ENCODE data around the gene C2orf74.

C2orf74 gene

GRCh38 chr2:61172671-61173070, 10.7 kb downstream of the C2orf74 start:
- H3K27ac ChIP-seq (ENCODE audit: low read depth, low read length) = no peak overlapping the region
- no peaks in the 10 kb centered on the region for H3K36me3 ChIP-seq (ENCODE audit: insufficient read depth, low read length)
- no peaks in the 10 kb centered on the region for H3K9me3 ChIP-seq (ENCODE audit: insufficient read depth, low read depth, low read length)
- peaks cover 11% of the 10 kb centered on the region for H3K27me3 ChIP-seq (ENCODE audit: insufficient read depth, low read length)
- no peak overlapping the region for H3K4me3 ChIP-seq (ENCODE audit: low read length)
- 86% methylated on average over 1 of the region's 1 CpG for WGBS
- H3K9ac ChIP-seq (ENCODE audit: low read depth, low read length) = no peak overlapping the region
- no peaks in the 10 kb centered on the region; the same call in 1 of the 2 replicates for H3K4me1 ChIP-seq (ENCODE audit: insufficient read depth, low read length)

GRCh38 chr2:61173116-61173515, 11.1 kb downstream of the C2orf74 start:
- Histone ChIP-seq H3K27me3 (ENCODE audit: insufficient read depth, low read length) (peaks cover 11% of the 10 kb centered on the region), H3K4me3 (ENCODE audit: low read length) (no peak overlapping the region), H3K36me3 (ENCODE audit: insufficient read depth, low read length) (no peaks in the 10 kb centered on the region), H3K4me1 (ENCODE audit: insufficient read depth, low read length) (peaks cover 1% of the 10 kb centered on the region), H3K9ac (ENCODE audit: low read depth, low read length) (no peak overlapping the region), H3K27ac (ENCODE audit: low read depth, low read length) (no peak overlapping the region), H3K9me3 (ENCODE audit: insufficient read depth, low read depth, low read length) (no peaks in the 10 kb centered on the region)
- WGBS = 68% methylated on average over 4 of the region's 4 CpGs

DNA sequence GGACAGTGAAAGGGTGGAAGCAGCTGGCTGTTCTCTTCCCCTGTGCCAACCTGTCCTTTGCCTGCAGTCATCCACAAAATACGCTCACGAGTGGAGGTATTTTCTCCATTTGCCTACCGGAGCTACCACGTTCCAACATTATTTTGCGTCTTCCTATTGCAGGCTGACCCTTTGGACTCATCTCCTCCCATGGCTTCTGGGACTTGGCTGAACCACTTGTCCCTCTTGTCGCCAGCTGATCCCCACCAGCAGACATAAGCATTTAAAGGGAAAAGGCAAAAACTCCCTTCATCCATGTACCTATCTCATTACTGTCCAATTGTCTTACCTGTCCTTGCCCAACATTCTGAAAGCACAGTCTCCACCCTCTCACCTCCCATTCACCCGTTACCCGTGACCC, 13.0 kb downstream of the C2orf74 start:
- Histone ChIP-seq H3K27ac (ENCODE audit: low read depth, low read length) (no peak overlapping the region), H3K9me3 (ENCODE audit: insufficient read depth, low read depth, low read length) (no peaks in the 10 kb centered on the region), H3K4me1 (ENCODE audit: insufficient read depth, low read length) (peaks cover 15% of the 10 kb centered on the region), H3K36me3 (ENCODE audit: insufficient read depth, low read length) (peaks cover 9% of the 10 kb centered on the region), H3K4me3 (ENCODE audit: low read length) (no peak overlapping the region), H3K27me3 (ENCODE audit: insufficient read depth, low read length) (peaks cover 11% of the 10 kb centered on the region), H3K9ac (ENCODE audit: low read depth, low read length) (no peak overlapping the region)
- WGBS = 90% methylated on average over 8 of the region's 8 CpGs

DNA sequence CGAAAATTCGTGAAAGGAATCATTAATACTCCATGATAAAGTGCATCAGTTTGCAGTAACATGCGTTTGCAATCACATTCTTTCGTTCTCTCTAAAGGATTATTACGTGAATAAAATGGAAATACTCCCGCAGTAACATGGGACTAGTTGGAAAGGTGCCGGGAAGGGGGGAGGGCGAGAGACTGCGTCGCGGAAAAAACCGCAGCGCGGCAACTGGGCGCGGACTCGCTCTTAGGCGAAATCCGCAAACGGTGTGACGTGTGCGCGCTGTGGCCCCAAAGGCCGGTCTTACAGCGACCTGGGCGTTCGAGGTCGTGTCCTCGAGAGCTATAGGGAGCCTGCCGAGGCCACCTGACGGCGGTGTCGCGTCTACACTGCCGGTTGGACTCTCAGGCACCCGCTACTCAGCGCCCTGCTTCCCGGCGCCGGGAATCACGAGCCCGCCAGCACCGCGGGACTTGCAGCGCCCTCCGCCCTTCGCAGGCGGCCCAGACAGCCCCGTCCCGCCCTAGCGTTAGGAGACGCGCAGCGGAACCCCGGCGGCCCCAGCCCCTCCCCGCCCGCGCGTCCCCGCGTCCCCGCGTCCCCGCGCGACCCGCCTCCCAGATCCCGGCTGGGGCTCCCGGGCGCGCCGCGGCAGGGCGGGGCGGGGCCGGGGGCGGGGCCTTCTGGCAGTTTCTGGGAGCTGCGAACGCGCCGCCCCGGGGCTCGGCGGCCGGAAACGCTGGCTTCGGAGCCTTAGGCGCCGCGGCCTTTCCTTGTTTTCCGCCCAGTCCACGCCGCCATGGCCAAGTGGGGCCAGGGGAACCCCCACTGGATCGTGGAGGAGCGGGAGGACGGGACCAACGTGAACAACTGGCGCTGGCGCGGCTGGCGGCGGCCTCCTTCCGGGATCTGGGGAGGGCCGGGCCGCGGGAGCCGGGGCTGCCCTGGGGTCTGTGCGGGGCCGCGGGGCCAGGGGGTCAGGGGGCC, 15.1 kb downstream of the C2orf74 start:
- 2% methylated on average over 111 of the region's 111 CpGs for WGBS
- peaks cover 16% of the 10 kb centered on the region for H3K4me1 ChIP-seq (ENCODE audit: insufficient read depth, low read length)
- peak overlapping the region; percentile 76 for H3K4me3 ChIP-seq (ENCODE audit: low read length)
- peaks cover 29% of the 10 kb centered on the region for H3K36me3 ChIP-seq (ENCODE audit: insufficient read depth, low read length)
- no peaks in the 10 kb centered on the region for H3K9me3 ChIP-seq (ENCODE audit: insufficient read depth, low read depth, low read length)
- peaks cover 11% of the 10 kb centered on the region for H3K27me3 ChIP-seq (ENCODE audit: insufficient read depth, low read length)
- peak overlapping the region; percentile 93 for H3K9ac ChIP-seq (ENCODE audit: low read depth, low read length)
- H3K27ac ChIP-seq (ENCODE audit: low read depth, low read length) = peak overlapping the region; percentile 92

GRCh38 chr2:61177727-61178549, 15.9 kb downstream of the C2orf74 start:
- H3K4me3 ChIP-seq (ENCODE audit: low read length) = peak overlapping the region; percentile 76
- H3K36me3 ChIP-seq (ENCODE audit: insufficient read depth, low read length) = peaks cover 38% of the 10 kb centered on the region
- H3K27me3 ChIP-seq (ENCODE audit: insufficient read depth, low read length) = peaks cover 11% of the 10 kb centered on the region
- no peaks in the 10 kb centered on the region for H3K9me3 ChIP-seq (ENCODE audit: insufficient read depth, low read depth, low read length)
- H3K9ac ChIP-seq (ENCODE audit: low read depth, low read length) = peak overlapping the region; percentile 93
- H3K27ac ChIP-seq (ENCODE audit: low read depth, low read length) = peak overlapping the region; percentile 92
- H3K4me1 ChIP-seq (ENCODE audit: insufficient read depth, low read length) = peaks cover 16% of the 10 kb centered on the region
- 46% methylated on average over 40 of the region's 45 CpGs for WGBS

DNA sequence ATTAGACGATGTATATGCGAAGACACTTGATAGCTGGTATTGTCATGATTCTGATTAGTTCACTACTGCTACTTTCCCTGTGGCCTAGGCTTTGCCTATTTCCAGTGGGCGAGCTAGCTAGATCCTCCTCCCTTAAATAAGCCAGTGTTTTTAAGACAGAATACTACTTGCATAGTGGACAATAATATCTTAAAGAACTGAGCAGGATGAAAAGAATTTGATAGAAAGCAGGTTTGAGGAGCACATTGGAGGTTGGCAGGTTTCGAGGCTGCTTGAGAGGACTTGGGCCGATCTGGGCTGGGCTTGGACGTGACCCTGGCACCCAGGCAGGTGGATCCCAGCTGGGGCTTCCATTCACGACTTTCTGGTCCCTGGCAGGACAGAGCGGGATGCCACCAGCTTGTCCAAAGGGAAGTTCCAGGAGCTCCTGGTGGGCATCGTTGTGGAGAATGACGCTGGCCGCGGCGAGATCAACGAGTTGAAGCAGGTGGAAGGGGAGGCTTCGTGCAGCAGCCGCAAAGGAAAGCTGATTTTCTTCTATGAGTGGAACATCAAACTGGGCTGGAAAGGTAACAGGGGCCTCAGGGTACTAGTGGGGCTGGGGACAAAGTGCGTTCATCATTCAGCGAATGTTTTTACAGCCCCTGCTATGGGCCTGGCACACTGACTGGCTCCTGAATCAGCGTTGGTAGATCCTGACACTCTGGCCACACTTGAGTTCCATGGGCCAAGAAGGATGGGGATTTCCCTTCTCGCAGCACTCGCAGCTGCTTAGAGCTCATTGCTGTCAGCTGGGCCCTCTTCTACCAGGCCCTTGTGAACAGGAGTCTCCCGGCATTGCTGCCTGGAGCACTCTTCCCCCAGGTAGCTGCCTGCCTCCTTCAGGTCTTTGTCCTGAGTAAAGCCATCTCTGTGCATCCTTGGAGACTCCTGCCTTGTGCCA, 16.9 kb downstream of the C2orf74 start:
- Histone ChIP-seq H3K9ac (ENCODE audit: low read depth, low read length) (peak overlapping the region; percentile 93; the same call in 1 of the 2 replicates), H3K27ac (ENCODE audit: low read depth, low read length) (no peak overlapping the region), H3K27me3 (ENCODE audit: insufficient read depth, low read length) (peaks cover 11% of the 10 kb centered on the region), H3K36me3 (ENCODE audit: insufficient read depth, low read length) (peaks cover 47% of the 10 kb centered on the region), H3K4me3 (ENCODE audit: low read length) (peak overlapping the region; percentile 76), H3K9me3 (ENCODE audit: insufficient read depth, low read depth, low read length) (no peaks in the 10 kb centered on the region), H3K4me1 (ENCODE audit: insufficient read depth, low read length) (peaks cover 16% of the 10 kb centered on the region)
- 91% methylated on average over 21 of the region's 22 CpGs for WGBS

DNA sequence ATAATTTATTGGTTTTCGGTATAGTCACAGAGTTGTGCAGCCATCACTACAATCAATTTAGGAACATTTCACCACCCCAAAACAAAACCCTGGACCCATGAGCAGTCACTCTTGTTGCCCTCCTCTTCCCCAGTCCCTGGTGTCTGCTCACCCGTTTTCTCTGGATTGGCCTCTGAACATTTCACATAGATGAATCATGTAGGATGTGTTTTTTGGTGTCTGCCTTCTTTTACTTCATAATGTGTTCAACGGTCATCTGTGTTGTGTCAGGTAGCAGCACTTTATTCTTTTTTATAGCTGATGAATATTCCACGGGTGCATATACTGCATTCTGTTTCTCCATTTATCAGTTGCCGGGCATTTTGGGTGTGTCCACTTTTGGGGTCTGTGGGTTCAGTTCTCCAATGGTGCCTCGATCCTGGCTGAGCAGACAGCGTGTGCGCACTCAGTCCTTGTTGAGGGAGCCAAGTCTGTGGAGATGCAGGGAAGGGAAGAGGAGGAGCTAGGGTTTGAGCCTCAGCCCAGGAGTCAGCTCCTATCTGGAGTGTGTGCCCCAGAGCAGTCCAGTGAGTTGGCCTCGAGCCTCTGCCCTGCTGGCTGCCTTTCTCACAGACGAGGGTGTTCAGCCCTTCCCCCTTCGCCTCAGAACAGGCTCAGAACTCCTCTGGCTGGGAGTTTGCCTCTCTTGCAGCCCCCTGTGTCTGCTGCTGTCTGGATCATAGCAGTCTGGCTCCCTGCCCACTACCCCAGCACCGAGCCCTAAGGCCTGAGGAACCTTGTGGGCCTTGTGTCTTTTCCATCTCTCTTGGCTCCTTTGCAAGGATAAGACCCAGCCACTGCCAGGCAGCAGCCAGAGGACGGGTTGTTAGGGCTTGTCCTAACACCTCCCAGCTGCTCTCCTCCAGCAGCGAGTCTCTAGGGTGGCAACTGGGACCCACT, 18.0 kb downstream of the C2orf74 start:
- peaks cover 11% of the 10 kb centered on the region for H3K27me3 ChIP-seq (ENCODE audit: insufficient read depth, low read length)
- 93% methylated on average over 14 of the region's 14 CpGs for WGBS
- no peaks in the 10 kb centered on the region for H3K9me3 ChIP-seq (ENCODE audit: insufficient read depth, low read depth, low read length)
- H3K36me3 ChIP-seq (ENCODE audit: insufficient read depth, low read length) = peaks cover 58% of the 10 kb centered on the region
- H3K27ac ChIP-seq (ENCODE audit: low read depth, low read length) = peak overlapping the region; percentile 41; the same call in 1 of the 2 replicates
- peaks cover 21% of the 10 kb centered on the region for H3K4me1 ChIP-seq (ENCODE audit: insufficient read depth, low read length)
- H3K9ac ChIP-seq (ENCODE audit: low read depth, low read length) = peak overlapping the region; percentile 36
- H3K4me3 ChIP-seq (ENCODE audit: low read length) = no peak overlapping the region

- H3K27ac ChIP-seq (ENCODE audit: low read depth, low read length) = no peak overlapping the region
- H3K36me3 ChIP-seq (ENCODE audit: insufficient read depth, low read length) = peaks cover 65% of the 10 kb centered on the region
- H3K4me1 ChIP-seq (ENCODE audit: insufficient read depth, low read length) = peaks cover 28% of the 10 kb centered on the region
- 0 out of 2 replicates have a peak overlapping the region, but pooled peaks have one; percentile 36 for H3K9ac ChIP-seq (ENCODE audit: low read depth, low read length)
- H3K27me3 ChIP-seq (ENCODE audit: insufficient read depth, low read length) = peaks cover 6% of the 10 kb centered on the region
- H3K9me3 ChIP-seq (ENCODE audit: insufficient read depth, low read depth, low read length) = no peaks in the 10 kb centered on the region
- WGBS = 93% methylated on average over 6 of the region's 6 CpGs
- H3K4me3 ChIP-seq (ENCODE audit: low read length) = no peak overlapping the region
These were observed 18.7 kb downstream of the C2orf74 start for GRCh38 chr2:61180686-61181085.

DNA sequence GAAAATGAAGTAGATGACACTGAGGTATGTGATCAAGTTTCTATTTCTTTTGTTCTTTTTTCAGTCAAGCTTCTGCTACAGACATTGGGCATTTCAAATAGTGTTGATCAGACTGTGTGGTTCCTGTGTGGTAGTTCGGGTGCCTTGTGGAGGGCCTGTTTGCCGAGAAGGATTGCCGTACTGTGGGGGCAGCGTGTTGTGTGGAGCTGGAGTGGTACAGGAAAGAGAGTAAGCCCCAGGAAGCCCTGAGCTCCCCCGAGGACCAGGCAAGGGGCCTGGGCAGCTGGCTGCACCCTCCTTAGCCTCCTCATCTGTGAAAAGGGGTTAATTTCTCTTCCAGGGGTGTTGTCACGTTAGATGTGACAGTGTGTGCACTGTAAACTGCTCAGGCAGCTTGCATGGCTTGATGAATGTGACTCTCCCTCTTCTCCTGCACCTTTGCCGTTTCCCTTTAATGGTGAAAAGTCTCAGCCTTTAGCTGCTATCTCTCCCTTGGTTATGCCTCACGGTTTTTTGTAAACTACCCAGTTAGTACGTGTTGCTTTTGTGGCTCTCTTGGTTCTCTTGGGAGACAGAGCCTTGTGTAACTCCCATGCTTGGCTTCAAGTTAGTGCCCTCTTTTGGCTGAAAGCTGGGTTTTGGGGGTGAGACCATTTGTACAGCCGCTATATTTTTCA, 19.5 kb downstream of the C2orf74 start:
- Histone ChIP-seq H3K9ac (ENCODE audit: low read depth, low read length) (no peak overlapping the region), H3K4me1 (ENCODE audit: insufficient read depth, low read length) (peaks cover 28% of the 10 kb centered on the region), H3K4me3 (ENCODE audit: low read length) (no peak overlapping the region), H3K27ac (ENCODE audit: low read depth, low read length) (no peak overlapping the region), H3K27me3 (ENCODE audit: insufficient read depth, low read length) (peaks cover 1% of the 10 kb centered on the region), H3K36me3 (ENCODE audit: insufficient read depth, low read length) (peaks cover 73% of the 10 kb centered on the region), H3K9me3 (ENCODE audit: insufficient read depth, low read depth, low read length) (no peaks in the 10 kb centered on the region)
- 93% methylated on average over 10 of the region's 10 CpGs for WGBS
